Progenitor cell of endocrine pancreas (in vitro differentiated cells): ENCODE measurements around the gene TLX2. TPM values are rescaled to one million over a fixed set of nuclear protein-coding genes. Genes with fewer than 3 reads are reported as not detected.

Experiments used
- DNase-seq: peaks from one replicate; pipeline ENCODE4 v3.0.0; 2021; ENCODE audit warnings: low spot score; ENCODE audit not compliant: unreplicated experiment
- H3K27ac Mint-ChIP-seq: 2 replicates; pipeline ENCODE4 v1.8.0; 2021; ENCODE audit warnings: mild to moderate bottlenecking, moderate library complexity, mixed read lengths
- H3K27me3 Mint-ChIP-seq: 2 replicates; pipeline ENCODE4 v1.8.0; 2021; ENCODE audit warnings: mixed read lengths
- H3K36me3 Mint-ChIP-seq: 2 replicates; pipeline ENCODE4 v1.8.0; 2022; ENCODE audit warnings: mixed read lengths; ENCODE audit not compliant: insufficient read depth
- H3K4me1 Mint-ChIP-seq: 2 replicates; pipeline ENCODE4 v1.8.0; 2021; ENCODE audit warnings: low read depth, mixed read lengths
- H3K4me3 Mint-ChIP-seq: 2 replicates; pipeline ENCODE4 v1.8.0; 2021; ENCODE audit warnings: low read depth, mild to moderate bottlenecking, moderate library complexity, mixed read lengths
- H3K9me3 Mint-ChIP-seq: 2 replicates; pipeline ENCODE4 v1.8.0; 2021; ENCODE audit warnings: low read depth, mixed read lengths
- CTCF ChIP-seq: fragments of 200-600 bp; sonication (generic); IDR thresholded peaks from one replicate; pipeline ENCODE4 v1.5.0; 2021; ENCODE audit warnings: antibody characterized with exemption, mild to moderate bottlenecking; ENCODE audit not compliant: unreplicated experiment
- total RNA-seq: library from RNA; stranded (reverse); gene quantifications from 2 replicates; pipeline ENCODE4 v1.2.1, GENCODE V29; 2021

The TLX2 gene
- total RNA-seq, 1 donor from 2014 or later = not detected

- H3K27ac Mint-ChIP-seq = no peak overlapping the region
- DNase-seq = no peak
- H3K4me1 Mint-ChIP-seq = peaks cover 9% of the 10 kb centered on the region
- TF ChIP-seq CTCF = no peak
- peaks cover 11% of the 10 kb centered on the region for H3K36me3 Mint-ChIP-seq
- H3K4me3 Mint-ChIP-seq = no peak overlapping the region
- no peaks in the 10 kb centered on the region for H3K9me3 Mint-ChIP-seq
- peaks cover 41% of the 10 kb centered on the region for H3K27me3 Mint-ChIP-seq
Observed at GRCh38 chr2:74524005-74524404, 9.8 kb downstream of the TLX2 start.

- Mint-ChIP-seq H3K9me3 (no peaks in the 10 kb centered on the region), H3K4me1 (peaks cover 9% of the 10 kb centered on the region), H3K27ac (no peak overlapping the region), H3K27me3 (peaks cover 30% of the 10 kb centered on the region), H3K4me3 (no peak overlapping the region), H3K36me3 (peaks cover 11% of the 10 kb centered on the region)
- no peak for DNase-seq
- TF ChIP-seq CTCF = no peak
Observed at GRCh38 chr2:74524955-74525716, 10.9 kb downstream of the TLX2 start.

- no peaks in the 10 kb centered on the region for H3K9me3 Mint-ChIP-seq
- peaks cover 21% of the 10 kb centered on the region for H3K27me3 Mint-ChIP-seq
- H3K36me3 Mint-ChIP-seq = peaks cover 11% of the 10 kb centered on the region
- H3K4me1 Mint-ChIP-seq = peaks cover 13% of the 10 kb centered on the region
- H3K27ac Mint-ChIP-seq = no peak within 1 kb of the TSS
- no peak for DNase-seq
- peak within 1 kb of the TSS; percentile 44 for H3K4me3 Mint-ChIP-seq
- no peak for TF ChIP-seq CTCF
Observed at GRCh38 chr2:74525717-74526648, 11.7 kb downstream of the TLX2 start, which contains the start of gene DQX1. Gene DQX1 (minus strand): TSS chr2:74526231. CDS start chr2:74525729, 502 bp downstream.

- Mint-ChIP-seq H3K36me3 (peaks cover 11% of the 10 kb centered on the region), H3K9me3 (no peaks in the 10 kb centered on the region), H3K27me3 (peaks cover 15% of the 10 kb centered on the region), H3K4me3 (peak overlapping the region; percentile 38), H3K27ac (no peak overlapping the region), H3K4me1 (peaks cover 14% of the 10 kb centered on the region)
- no peak for DNase-seq
- no peak for TF ChIP-seq CTCF
Observed at GRCh38 chr2:74526649-74527230, 12.5 kb downstream of the TLX2 start.

GRCh38 chr2:74527741-74528140 lies 13.5 kb downstream of the TLX2 start:
- TF ChIP-seq CTCF = no peak
- H3K4me1 Mint-ChIP-seq = peaks cover 17% of the 10 kb centered on the region
- H3K27me3 Mint-ChIP-seq = peaks cover 6% of the 10 kb centered on the region
- peaks cover 14% of the 10 kb centered on the region for H3K36me3 Mint-ChIP-seq
- peak overlapping the region; percentile 98 for H3K4me3 Mint-ChIP-seq
- no peak overlapping the region for H3K27ac Mint-ChIP-seq
- no peak for DNase-seq
- H3K9me3 Mint-ChIP-seq = no peaks in the 10 kb centered on the region
